K562 (cell line): Measurements from ENCODE around the gene CYTH4. TPM values are rescaled to one million over a fixed set of nuclear protein-coding genes. Genes with fewer than 3 reads are reported as not detected.

Experiments used
- ATAC-seq: fragments of 200-7000 bp; cut with Tn5 transposase; 3 replicates; pipeline ENCODE4 v1.9.1; 2020; ENCODE audit warnings: moderate library complexity
- BruUV-seq: library from RNA; stranded (reverse); fragments of 400-500 nt; replicated peaks from 2 replicates; lab custom pipeline; 2021; lab: Mats Ljungman, UMichigan
- CTCF ChIA-PET: fragments of 300-600 bp; formaldehyde crosslinking; extraction: SDS; loops from one replicate; lab custom pipeline; 2021; ENCODE audit warnings: low intra/inter-chr PET ratio; lab: Yijun Ruan, JAX
- POLR2A ChIA-PET: fragments of 300-600, 350-650 bp; sonication (Branson Sonifier 250); formaldehyde crosslinking; extraction: SDS; loops from one replicate; lab custom pipeline; 2021; ENCODE audit warnings: antibody characterized with exemption, inconsistent platforms; lab: Yijun Ruan, JAX
- DNase-seq, 4 experiments: peaks; one replicate each; pipeline versions ENCODE4 v3.0.0 to v3.0.0-alpha.2; 2011 to 2018; ENCODE audit warnings: low spot score in 3 of 4, mixed read lengths in 3 of 4; ENCODE audit errors: extremely low read depth in 1 of 4
- FAIRE-seq: peaks from 2 replicates; lab custom pipeline; 2011; peaks lifted over from hg19 to GRCh38; lab: Jason Lieb, UNC
- H2AFZ ChIP-seq: 2 replicates; pipeline ENCODE4 v1.6.0; 2011; ENCODE audit warnings: low read depth, low read length, control low read depth, inconsistent platforms
- H3K27ac ChIP-seq: fragments of 200-600 bp; 3 replicates; pipeline ENCODE4 v1.8.0; 2011; ENCODE audit warnings: low read depth, mild to moderate bottlenecking, control low read depth, inconsistent platforms, low read length, moderate library complexity, mixed read lengths; ENCODE audit errors: extremely low read depth
- H3K27me3 ChIP-seq, 2 experiments: fragments of 300-600 bp in 1 of 2; 2 replicates in 1 of 2; 3 replicates in 1 of 2; pipeline versions ENCODE4 v1.6.0 to v1.8.0; 2011; ENCODE audit warnings: inconsistent platforms in 2 of 2, low read length in 2 of 2, mild to moderate bottlenecking in 1 of 2, mixed read lengths in 1 of 2, moderate library complexity in 1 of 2; ENCODE audit not compliant: control insufficient read depth in 2 of 2, insufficient read depth in 2 of 2
- H3K36me3 ChIP-seq: fragments of 300-600 bp; 3 replicates; pipeline ENCODE4 v1.8.0; 2011; ENCODE audit warnings: mild to moderate bottlenecking, low read length, inconsistent platforms; ENCODE audit not compliant: control insufficient read depth, insufficient read depth
- H3K4me1 ChIP-seq, 2 experiments: fragments of 200-600 bp in 1 of 2; replicated peaks in 1 of 2; 2 replicates in 1 of 2; 3 replicates in 1 of 2; pipeline versions ENCODE4 v1.5.1 to v1.8.0; 2011; ENCODE audit warnings: inconsistent platforms in 2 of 2, low read length in 2 of 2, mild to moderate bottlenecking in 1 of 2, mixed read lengths in 1 of 2, moderate library complexity in 1 of 2; ENCODE audit not compliant: control insufficient read depth in 2 of 2, insufficient read depth in 2 of 2
- H3K4me2 ChIP-seq: 2 replicates; pipeline ENCODE4 v1.6.1; 2011; ENCODE audit warnings: low read length, control low read depth, inconsistent platforms, mixed read lengths; ENCODE audit not compliant: insufficient read depth
- H3K4me3 ChIP-seq: fragments of 200-600 bp; sonication (generic), shearing (Covaris generic); 2 replicates; pipeline ENCODE4 v1.5.1; 2016; ENCODE audit warnings: control low read depth, inconsistent platforms
- H3K79me2 ChIP-seq: fragments of 200-600 bp; 3 replicates; pipeline ENCODE4 v1.8.0; 2011; ENCODE audit warnings: low read length, inconsistent platforms; ENCODE audit not compliant: control insufficient read depth, insufficient read depth
- H3K9ac ChIP-seq, 2 experiments: 2 replicates each; pipeline versions ENCODE4 v1.6.0 to v1.6.1; 2011; ENCODE audit warnings: low read depth in 2 of 2, low read length in 2 of 2, control low read depth in 1 of 2, inconsistent platforms in 1 of 2, mild to moderate bottlenecking in 1 of 2, mixed read lengths in 1 of 2; ENCODE audit not compliant: insufficient read depth in 1 of 2
- H3K9me1 ChIP-seq: one replicate; pipeline ENCODE4 v1.6.0; 2011; ENCODE audit warnings: inconsistent platforms, mild to moderate bottlenecking, low read length, moderate library complexity; ENCODE audit not compliant: control insufficient read depth, insufficient read depth
- H3K9me3 ChIP-seq: replicated peaks from 2 replicates; pipeline ENCODE4 v1.5.1; 2011; ENCODE audit warnings: low read depth, low read length, inconsistent platforms; ENCODE audit not compliant: control insufficient read depth, insufficient read depth
- H4K20me1 ChIP-seq: replicated peaks from 2 replicates; pipeline ENCODE4 v1.6.1; 2011; ENCODE audit warnings: low read length, inconsistent platforms, mixed read lengths; ENCODE audit not compliant: control insufficient read depth, insufficient read depth
- ELK1 ChIP-seq: sonication (generic); formaldehyde crosslinking; IDR thresholded peaks from 2 replicates; pipeline ENCODE4 v1.8.1; 2022; ENCODE audit warnings: missing genetic modification reagents
- HDAC2 ChIP-seq: fragments of 450-650 bp; IDR thresholded peaks from 2 replicates; pipeline ENCODE4 v1.6.1; 2016; ENCODE audit warnings: mild to moderate bottlenecking
- JUNB ChIP-seq: fragments of 450-650 bp; formaldehyde crosslinking; conservative IDR thresholded peaks from 2 replicates; pipeline ENCODE4 v1.4.0; 2020; ENCODE audit warnings: mild to moderate bottlenecking
- PKNOX1 ChIP-seq: fragments of 450-650 bp; IDR thresholded peaks from 2 replicates; pipeline ENCODE4 v1.6.1; 2016
- PTBP1 ChIP-seq: fragments of 200-400 bp; formaldehyde crosslinking; IDR thresholded peaks from 2 replicates; pipeline ENCODE4 v1.6.1; 2017; ENCODE audit warnings: low read depth, low read length
- RAD21 ChIP-seq, 2 experiments: fragments of 250-450 bp in 1 of 2; fragments of 450-650 bp in 1 of 2; sonication (Bioruptor Pico) in 1 of 2; formaldehyde crosslinking in 1 of 2; IDR thresholded peaks in 1 of 2; conservative IDR thresholded peaks in 1 of 2; 2 replicates each; pipeline versions ENCODE4 v1.4.0 to v1.8.0; 2020 to 2022; ENCODE audit warnings: mild to moderate bottlenecking in 2 of 2, moderate library complexity in 1 of 2
- RBM25 ChIP-seq: fragments of 200-400 bp; formaldehyde crosslinking; IDR thresholded peaks from 2 replicates; pipeline ENCODE4 v1.6.1; 2018; ENCODE audit warnings: low read length, low read depth, moderate library complexity; ENCODE audit not compliant: severe bottlenecking
- ZBED1 ChIP-seq: IDR thresholded peaks from 2 replicates; pipeline ENCODE4 v1.6.1; 2014
- ZNF407 ChIP-seq: fragments of 450-650 bp; IDR thresholded peaks from 2 replicates; pipeline ENCODE4 v1.6.1; 2016; ENCODE audit warnings: low read depth
- WGBS: fragments of 100-300 bp; shearing (Covaris generic); methylation state at CpG from one replicate; pipeline ENCODE4 v1.1.6; 2016; ENCODE audit warnings: low coverage, mixed read lengths; ENCODE audit not compliant: insufficient coverage; ENCODE audit errors: missing lambda C conversion rate; 5-methylcytosine and 5-hydroxymethylcytosine counted together
- in situ Hi-C: fragments of 300-500 bp; cut with MboI; formaldehyde crosslinking; loops from 4 replicates; pipeline ENCODE4 v1.15.0; 2018; ENCODE audit warnings: inconsistent platforms, mixed read lengths
- intact Hi-C: fragments of 100-400 bp; cut with micrococcal nuclease; formaldehyde crosslinking; loops from 2 replicates; pipeline ENCODE4 v1.14.2; 2022
- polyA plus RNA-seq, 8 experiments: library from polyadenylated mRNA; depleted of rRNA in 4 of 8; stranded (reverse) in 5 of 8; unstranded in 3 of 8; fragments of >200 nt; fragmentation: Nextera tagmentation in 2 of 8; fragmentation: Illumina TruSeq in 1 of 8; extraction: Ambion mirVana in 2 of 8; extraction: Trizol in 1 of 8; gene quantifications; 2 replicates each; pipeline versions ENCODE4 v1.2.1 to v1.2.3, GENCODE V29; 2011 to 2014; ENCODE audit warnings: inconsistent platforms in 1 of 8, missing spikeins in 1 of 8
- total RNA-seq, 7 experiments: library from RNA; depleted of rRNA in 6 of 7; stranded (reverse); fragments of >200 nt in 6 of 7; fragmentation: Illumina TruSeq in 2 of 7; extraction: Trizol in 2 of 7; gene quantifications; 2 replicates each; pipeline versions ENCODE4 v1.2.1 to v1.2.3, GENCODE V29; 2011 to 2021; ENCODE audit warnings: low replicate concordance in 1 of 7
- TF ChIP-seq, protein P1 (sequence below): fragments of 450-650 bp; conservative IDR thresholded peaks from 2 replicates; pipeline ENCODE4 v1.6.1; 2016; ENCODE audit warnings: missing genetic modification characterization, low read depth, mild to moderate bottlenecking, missing compliant biosample characterization, moderate library complexity

CYTH4 gene
- total and polyA plus RNA-seq, 9 of the 15 experiments (the other 6 are each of a cell fraction or from before 2014, with no cell fraction given), result 0.03 to 2.0 (median 0.61) TPM; not detected in 1

- Histone ChIP-seq H3K9me3 (no peaks in the 10 kb centered on the region), H3K79me2 (no peaks in the 10 kb centered on the region), H2AFZ (peak overlapping the region; percentile 89), H3K9me1 (no peaks in the 10 kb centered on the region), H3K4me1 (peaks cover 16 to 18% of the 10 kb centered on the region in 2 experiments), H3K27me3 (no peaks in the 10 kb centered on the region), H3K27ac (peak overlapping the region; percentile 63; the same call in 2 of the 3 replicates), H4K20me1 (no peaks in the 10 kb centered on the region), H3K4me2 (peak overlapping the region; percentile 62), H3K4me3 (no peak overlapping the region), H3K9ac (peak overlapping the region; percentile 48 to 61; a peak in 2 of 4 replicates), H3K36me3 (no peaks in the 10 kb centered on the region)
- peak; percentile 79 for ATAC-seq
- in situ Hi-C loops (no loop called here), intact Hi-C loops (no loop called here)
- ChIA-PET POLR2A (interaction anchor here (0.5 to 0.6 kb wide), 2 partner anchors 142 to 865 kb away, joined by 3 to 4 read pairs; no protein-coding TSS in a partner anchor), CTCF (no interaction called here)
- 8% methylated on average over 11 of the region's 17 CpGs for WGBS
- no TSS peak for BruUV-seq
- FAIRE-seq, result peak; percentile 94
- DNase-seq, result peak; percentile 35 to 62 (median 46)
- TF ChIP-seq HDAC2, result peak; percentile 73; the same call in 1 of the 2 replicates
- TF ChIP-seq PKNOX1, result no peak
- TF ChIP-seq, protein P1, sequence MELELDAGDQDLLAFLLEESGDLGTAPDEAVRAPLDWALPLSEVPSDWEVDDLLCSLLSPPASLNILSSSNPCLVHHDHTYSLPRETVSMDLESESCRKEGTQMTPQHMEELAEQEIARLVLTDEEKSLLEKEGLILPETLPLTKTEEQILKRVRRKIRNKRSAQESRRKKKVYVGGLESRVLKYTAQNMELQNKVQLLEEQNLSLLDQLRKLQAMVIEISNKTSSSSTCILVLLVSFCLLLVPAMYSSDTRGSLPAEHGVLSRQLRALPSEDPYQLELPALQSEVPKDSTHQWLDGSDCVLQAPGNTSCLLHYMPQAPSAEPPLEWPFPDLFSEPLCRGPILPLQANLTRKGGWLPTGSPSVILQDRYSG (tag), result no peak
- TF ChIP-seq RBM25, result peak; percentile 60
- TF ChIP-seq RAD21 (CRISPR knock-in tag; conservative IDR thresholded peaks at IDR 0.05 in 1 of 2, IDR thresholded peaks at IDR 0.05 in 1 of 2), result no peak
- TF ChIP-seq ELK1, result no peak
- TF ChIP-seq PTBP1, result no peak
- no peak for TF ChIP-seq ZBED1
- TF ChIP-seq JUNB (CRISPR knock-in tag), result no peak
- TF ChIP-seq ZNF407, result no peak
Measured at GRCh38 chr22:37273126-37273845, 9.0 kb upstream of the CYTH4 start.
